Heart left ventricle (tissue), 16 donors: ENCODE data around the gene TMEM222. TPM values are rescaled to one million over a fixed set of nuclear protein-coding genes. Genes with fewer than 3 reads are reported as not detected.
A peak's percentile ranks its signal among the peaks of the same experiment; 100 is the strongest.

ENCODE experiments used
- ATAC-seq, 4 donors: fragments of 200-7000 bp; cut with Tn5 transposase; one replicate each; pipeline ENCODE4 v1.9.1; 2020 to 2022; ENCODE audit warnings: moderate library complexity in 4 of 4, mild to moderate bottlenecking in 3 of 4, moderate number of reproducible peaks in 1 of 4
- DNase-seq, 5 donors: peaks; one replicate each; pipeline ENCODE4 v3.0.0-alpha.2; 2020
- H3K27ac ChIP-seq, 12 donors: fragments of 200-600 bp; sonication (generic) in 4 of 12; one replicate each; pipeline versions ENCODE4 v1.5.0 to v1.8.0; 2016 to 2022; ENCODE audit warnings: mild to moderate bottlenecking in 2 of 12
- H3K27me3 ChIP-seq, 9 donors: fragments of 200-600 bp; sonication (generic) in 2 of 9; one replicate each; pipeline versions ENCODE4 v1.5.1 to v1.8.0; 2016 to 2022; ENCODE audit warnings: mild to moderate bottlenecking in 3 of 9
- H3K36me3 ChIP-seq, 9 donors: fragments of 200-600 bp; sonication (generic) in 2 of 9; one replicate each; pipeline versions ENCODE4 v1.5.0 to v1.8.0; 2018 to 2022; ENCODE audit warnings: mild to moderate bottlenecking in 2 of 9
- H3K4me1 ChIP-seq, 12 donors: fragments of 200-600 bp; sonication (generic) in 4 of 12; one replicate each; pipeline versions ENCODE4 v1.5.0 to v1.8.0; 2016 to 2022; ENCODE audit warnings: mild to moderate bottlenecking in 3 of 12
- H3K4me3 ChIP-seq, 12 donors: fragments of 200-600 bp; sonication (generic) in 4 of 12; one replicate each; pipeline versions ENCODE4 v1.5.0 to v1.8.0; 2017 to 2022; ENCODE audit warnings: mild to moderate bottlenecking in 9 of 12, moderate library complexity in 4 of 12
- H3K9me3 ChIP-seq, 12 donors: fragments of 200-600 bp; sonication (generic) in 4 of 12; one replicate each; pipeline versions ENCODE4 v1.5.0 to v1.8.0; 2016 to 2022; ENCODE audit warnings: mild to moderate bottlenecking in 1 of 12
- POLR2A ChIP-seq, 2 donors: fragments of 450-650 bp; IDR thresholded peaks; one replicate each; pipeline ENCODE4 v1.6.1; 2017; ENCODE audit warnings: antibody characterized with exemption in 2 of 2, mild to moderate bottlenecking in 2 of 2, moderate library complexity in 2 of 2
- WGBS, 4 donors: extraction: QIAGEN DNeasy Blood & Tissue Kit in 2 of 4; methylation state at CpG; one replicate each; pipeline versions ENCODE4 v1.1.5 to v1.1.7; 2013 to 2018; 5-methylcytosine and 5-hydroxymethylcytosine counted together
- intact Hi-C, 10 donors: fragments of 100-400 bp; cut with DNase I; formaldehyde crosslinking; loops; one replicate each; pipeline versions ENCODE4 v1.11.1 to v1.14.2; 2022
- polyA plus RNA-seq, 2 donors: library from polyadenylated mRNA; stranded (reverse); fragments of 200-250 nt; gene quantifications; one replicate each; pipeline ENCODE4 v1.2.3, GENCODE V29; 2013
- total RNA-seq, 9 donors: library from RNA; depleted of rRNA in 2 of 9; stranded (reverse); fragments of >200 nt in 2 of 9; fragmentation: NEBNext Ultra II Directional in 3 of 9; extraction: Animal tissue kit (Norgen Biotek cat#: 25700) in 3 of 9; gene quantifications; one replicate each; pipeline versions ENCODE4 v1.1.0 to v1.2.4, GENCODE V29; 2016 to 2023
- TF ChIP-seq, protein P1 (sequence below), 12 donors: fragments of 200-600 bp; sonication (generic) in 4 of 12; IDR thresholded peaks; one replicate each; pipeline versions ENCODE4 v1.5.0 to v1.8.0; 2018 to 2022; ENCODE audit warnings: antibody characterized with exemption in 12 of 12, mild to moderate bottlenecking in 5 of 12
- donor health status: ischemic (EF 13 %, LVEDD 7.1; RV severe dilation, severe dysfunction).
- donor health status: healthy with polysubstance abuse.
- donor health status: DM: no; HTN: yes; CAD: no.
- donor health status: DM: no; HTN: no; CAD: no.
- donor health status: ischemic (EF 25% LVEDD 6.9; RV normal size, moderate dysfunction).
- donor health status: ischemic (EF 25% LVEDD 5.7; RV mildly dilated, moderate dysfunction).
- donor health status: healthy.
- donor health status: DM: yes; HTN: yes; CAD: no.
- donor health status: ischemic (EF 35%, LVEDD 5.7; RV mildly dilated, moderate dysfunction).
- donor health status: nonischemic (EF 11% LVEDD 7.7; RV severe dilation, severe dysfunction).
- donor health status: DM: yes; HTN: yes; CAD: no.
- donor health status: PGD.
- donor health status: ischemic (EF 29% LVEDD 5.4; RV normal size, mild dysfunction).
- donor health status: nonischemic (EF 23%, LVEDD 6.1; RV moderate dilation, normal function).

The TMEM222 gene
- total and polyA plus RNA-seq, 11 donors, result 18.1 to 49.3 (median 26.2) TPM

DNA sequence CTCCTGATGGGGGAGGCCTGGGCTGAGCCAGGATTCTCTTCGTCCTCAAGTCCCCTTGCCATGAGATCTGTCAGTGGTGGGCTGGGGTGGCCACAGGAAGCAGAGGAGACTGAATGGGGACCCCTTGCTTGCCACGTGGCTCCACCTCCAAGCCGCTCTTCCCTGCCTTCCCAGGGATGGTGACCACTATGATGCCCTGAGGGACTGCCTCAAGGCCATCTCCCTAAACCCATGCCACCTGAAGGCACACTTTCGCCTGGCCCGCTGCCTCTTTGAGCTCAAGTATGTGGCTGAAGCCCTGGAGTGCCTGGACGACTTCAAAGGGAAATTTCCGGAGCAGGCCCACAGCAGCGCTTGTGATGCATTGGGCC, 20.9 kb upstream of the TMEM222 start:
- H3K4me3 ChIP-seq, result no peak overlapping the region
- intact Hi-C loops, result loop anchor here (1.0 to 10.0 kb wide), 11 partner anchors 54 to 366 kb away; partner anchors contain the start of gene GPR3 (in 2 of the 10)
- TF ChIP-seq, protein P1, sequence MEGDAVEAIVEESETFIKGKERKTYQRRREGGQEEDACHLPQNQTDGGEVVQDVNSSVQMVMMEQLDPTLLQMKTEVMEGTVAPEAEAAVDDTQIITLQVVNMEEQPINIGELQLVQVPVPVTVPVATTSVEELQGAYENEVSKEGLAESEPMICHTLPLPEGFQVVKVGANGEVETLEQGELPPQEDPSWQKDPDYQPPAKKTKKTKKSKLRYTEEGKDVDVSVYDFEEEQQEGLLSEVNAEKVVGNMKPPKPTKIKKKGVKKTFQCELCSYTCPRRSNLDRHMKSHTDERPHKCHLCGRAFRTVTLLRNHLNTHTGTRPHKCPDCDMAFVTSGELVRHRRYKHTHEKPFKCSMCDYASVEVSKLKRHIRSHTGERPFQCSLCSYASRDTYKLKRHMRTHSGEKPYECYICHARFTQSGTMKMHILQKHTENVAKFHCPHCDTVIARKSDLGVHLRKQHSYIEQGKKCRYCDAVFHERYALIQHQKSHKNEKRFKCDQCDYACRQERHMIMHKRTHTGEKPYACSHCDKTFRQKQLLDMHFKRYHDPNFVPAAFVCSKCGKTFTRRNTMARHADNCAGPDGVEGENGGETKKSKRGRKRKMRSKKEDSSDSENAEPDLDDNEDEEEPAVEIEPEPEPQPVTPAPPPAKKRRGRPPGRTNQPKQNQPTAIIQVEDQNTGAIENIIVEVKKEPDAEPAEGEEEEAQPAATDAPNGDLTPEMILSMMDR (IDR thresholded peaks at IDR 0.05), result peak in 3 of 12 donors; percentile 3 to 13 (median 10)
- TF ChIP-seq POLR2A (IDR thresholded peaks at IDR 0.05), result no peak
- H3K27me3 ChIP-seq, result no peaks in the 10 kb centered on the region
- H3K36me3 ChIP-seq, result peaks cover 0 to 80% (median 66%) of the 10 kb centered on the region in 9 donors
- H3K4me1 ChIP-seq, result peaks cover 3 to 44% (median 31%) of the 10 kb centered on the region in 12 donors
- no peak for ATAC-seq
- no peak for DNase-seq
- WGBS, 4 donors, result 73 to 78% (median 76%) methylated on average over 5 to 8 of the region's 8 CpGs
- no peaks in the 10 kb centered on the region for H3K9me3 ChIP-seq
- H3K27ac ChIP-seq, result peak overlapping the region in 7 of 12 donors; percentile 11 to 94 (median 81)

GRCh38 chr1:27301582-27302199, 20.3 kb upstream of the TMEM222 start:
- no peak overlapping the region for H3K4me3 ChIP-seq

DNA sequence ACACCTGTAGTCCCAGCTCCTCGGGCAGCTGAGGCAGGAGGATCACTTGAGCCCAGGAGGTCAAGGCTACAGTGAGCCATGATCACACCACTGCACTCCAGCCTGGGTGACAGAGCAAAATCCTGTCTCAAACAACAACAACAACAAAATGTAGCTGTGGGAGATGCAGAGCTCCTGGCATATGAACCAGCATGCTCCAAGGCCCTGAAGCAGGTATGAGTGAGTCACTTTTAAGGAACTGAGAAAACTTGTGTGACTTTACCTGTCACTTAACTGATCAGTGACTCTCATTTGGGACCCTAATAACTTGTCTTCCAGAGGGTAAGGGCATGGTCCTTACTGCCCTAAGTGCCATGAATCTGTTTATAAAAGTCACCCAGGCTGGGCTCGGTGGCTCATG, 19.4 kb upstream of the TMEM222 start:
- ATAC-seq (no peak), DNase-seq (no peak)
- intact Hi-C loops, result loop anchor here in 8 of 10 donors (1.0 to 10.0 kb wide), 7 partner anchors 52 to 365 kb away; no protein-coding TSS in a partner anchor
- Histone ChIP-seq H3K4me3 (no peak overlapping the region), H3K27me3 (no peaks in the 10 kb centered on the region), H3K27ac (no peak overlapping the region), H3K36me3 (peaks cover 0 to 72% (median 62%) of the 10 kb centered on the region in 9 donors), H3K4me1 (peaks cover 3 to 40% (median 28%) of the 10 kb centered on the region in 12 donors), H3K9me3 (no peaks in the 10 kb centered on the region)
- WGBS, 4 donors, result 83 to 100% (median 97%) methylated on average over 2 of the region's 2 CpGs
- TF ChIP-seq, protein P1 (IDR thresholded peaks at IDR 0.05), result no peak
- no peak for TF ChIP-seq POLR2A (IDR thresholded peaks at IDR 0.05)

More at GRCh38 chr1:27301582-27302199, 20.3 kb upstream of the TMEM222 start:
- Histone ChIP-seq H3K4me1 (peaks cover 3 to 44% (median 31%) of the 10 kb centered on the region in 12 donors), H3K27ac (peak overlapping the region in 3 of 12 donors; percentile 81 to 94 (median 85)), H3K27me3 (no peaks in the 10 kb centered on the region), H3K36me3 (peaks cover 0 to 76% (median 66%) of the 10 kb centered on the region in 9 donors), H3K9me3 (no peaks in the 10 kb centered on the region)
- DNase-seq, result no peak
- intact Hi-C loops, result loop anchor here (1.0 to 10.0 kb wide), 12 partner anchors 53 to 366 kb away; partner anchors contain the start of gene GPR3 (in 2 of the 10)
- no peak for TF ChIP-seq POLR2A (IDR thresholded peaks at IDR 0.05)
- TF ChIP-seq, protein P1 (IDR thresholded peaks at IDR 0.05), result no peak
- WGBS, 4 donors, result 85 to 88% (median 87%) methylated on average over 9 to 10 of the region's 10 CpGs
- ATAC-seq, result no peak

GRCh38 chr1:27303509-27303908, 18.5 kb upstream of the TMEM222 start:
- H3K27ac ChIP-seq, result no peak overlapping the region
- no peak overlapping the region for H3K4me3 ChIP-seq
- ATAC-seq (no peak), DNase-seq (no peak)
- H3K4me1 ChIP-seq, result peaks cover 3 to 32% (median 26%) of the 10 kb centered on the region in 12 donors
- H3K9me3 ChIP-seq, result no peaks in the 10 kb centered on the region
- peaks cover 0 to 72% (median 53%) of the 10 kb centered on the region in 9 donors for H3K36me3 ChIP-seq
- TF ChIP-seq, protein P1 (IDR thresholded peaks at IDR 0.05), result no peak
- TF ChIP-seq POLR2A (IDR thresholded peaks at IDR 0.05), result no peak
- no peaks in the 10 kb centered on the region for H3K27me3 ChIP-seq
- WGBS, 4 donors, result 88 to 93% (median 92%) methylated on average over 15 of the region's 15 CpGs
- intact Hi-C loops, result loop anchor here in 8 of 10 donors (2.0 to 10.0 kb wide), 6 partner anchors 51 to 364 kb away; no protein-coding TSS in a partner anchor
